Naive B cell (primary cell): ENCODE data around the gene RAP2A. TPM values are rescaled to one million over a fixed set of nuclear protein-coding genes. Genes with fewer than 3 reads are reported as not detected.

ENCODE experiments used
- ATAC-seq, 2 donors: fragments of 150-1000 bp; cut with Tn5 transposase; 2 replicates each; pipeline ENCODE4 v1.10.0; 2021; ENCODE audit warnings: low read depth in 2 of 2, mild to moderate bottlenecking in 2 of 2, moderate library complexity in 2 of 2
- DNase-seq: peaks from one replicate; pipeline ENCODE4 v3.0.0; 2022
- H3K27ac Mint-ChIP-seq, 6 donors: one replicate each; pipeline ENCODE4 v1.8.0; 2020 to 2022; ENCODE audit warnings: mild to moderate bottlenecking in 6 of 6, mixed read lengths in 6 of 6, moderate library complexity in 5 of 6, inconsistent platforms in 2 of 6
- H3K27me3 Mint-ChIP-seq, 3 donors: one replicate each; pipeline ENCODE4 v1.8.0; 2021 to 2022; ENCODE audit warnings: mixed read lengths in 3 of 3, mild to moderate bottlenecking in 1 of 3
- H3K36me3 Mint-ChIP-seq, 2 donors: one replicate each; pipeline ENCODE4 v1.8.0; 2020 to 2022; ENCODE audit warnings: mixed read lengths in 2 of 2, inconsistent platforms in 1 of 2, mild to moderate bottlenecking in 1 of 2
- H3K4me1 Mint-ChIP-seq, 3 donors: one replicate each; pipeline ENCODE4 v1.8.0; 2020 to 2022; ENCODE audit warnings: mixed read lengths in 3 of 3, inconsistent platforms in 1 of 3, mild to moderate bottlenecking in 1 of 3, moderate library complexity in 1 of 3
- H3K4me3 Mint-ChIP-seq, 8 donors: one replicate each; pipeline ENCODE4 v1.8.0; 2020 to 2022; ENCODE audit warnings: mild to moderate bottlenecking in 8 of 8, mixed read lengths in 8 of 8, moderate library complexity in 8 of 8, inconsistent platforms in 2 of 8
- H3K9me3 Mint-ChIP-seq, 7 donors: one replicate each; pipeline ENCODE4 v1.8.0; 2020 to 2022; ENCODE audit warnings: mixed read lengths in 7 of 7, mild to moderate bottlenecking in 5 of 7, inconsistent platforms in 2 of 7, moderate library complexity in 1 of 7
- polyA plus RNA-seq, 6 donors: library from polyadenylated mRNA; unstranded; fragments of 300-500 nt; fragmentation: Illumina TruSeq; gene quantifications; one replicate each; pipeline ENCODE4 v1.2.3, GENCODE V29; 2021; ENCODE audit warnings: low read depth in 6 of 6

RAP2A gene
- polyA plus RNA-seq, 6 donors from 2014 or later, result 1.2 to 2.7 (median 1.7) TPM

DNA sequence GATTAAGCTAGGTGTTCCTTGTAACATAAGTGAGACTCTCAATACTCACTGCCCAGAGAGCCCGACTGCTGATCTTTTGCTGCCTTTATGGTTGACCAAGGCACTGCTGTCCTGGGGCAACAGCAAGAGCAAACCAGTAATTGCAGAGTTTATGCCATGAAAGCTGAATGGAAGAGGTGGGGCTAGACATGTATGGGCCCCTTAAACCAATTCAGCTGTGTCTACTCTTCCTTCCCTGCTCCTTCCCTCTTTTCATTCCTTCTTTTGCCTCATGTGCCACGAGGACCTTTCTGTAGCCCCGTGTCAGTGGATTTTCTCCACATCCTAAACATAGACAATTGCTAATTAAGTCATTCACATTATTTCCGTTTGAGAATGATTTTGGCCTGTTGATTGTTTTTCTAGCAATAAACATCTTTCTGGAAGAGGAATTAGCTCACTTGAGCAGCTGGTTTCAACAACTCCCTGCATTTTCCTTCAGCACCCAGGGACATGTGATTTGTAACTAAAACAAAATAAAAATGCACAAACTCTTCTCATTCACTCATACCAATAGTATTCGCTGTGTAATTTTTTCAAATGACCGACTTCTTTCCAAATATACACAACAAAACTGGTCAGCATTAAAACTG is 40.5 kb downstream of the RAP2A start:
- no peak overlapping the region for H3K27ac Mint-ChIP-seq
- no peak overlapping the region for H3K4me3 Mint-ChIP-seq
- H3K27me3 Mint-ChIP-seq, result peaks cover 0 to 4% (median 3%) of the 10 kb centered on the region in 3 donors
- H3K9me3 Mint-ChIP-seq, result peaks cover 0 to 2% (median 0%) of the 10 kb centered on the region in 7 donors
- H3K36me3 Mint-ChIP-seq, result no peaks in the 10 kb centered on the region
- DNase-seq, result no peak
- ATAC-seq, result no peak
- peaks cover 0 to 2% (median 0%) of the 10 kb centered on the region in 3 donors for H3K4me1 Mint-ChIP-seq

- Mint-ChIP-seq H3K9me3 (peaks cover 0 to 2% (median 0%) of the 10 kb centered on the region in 7 donors), H3K4me1 (peaks cover 0 to 2% (median 0%) of the 10 kb centered on the region in 3 donors), H3K27me3 (peaks cover 0 to 4% (median 3%) of the 10 kb centered on the region in 3 donors), H3K36me3 (no peaks in the 10 kb centered on the region), H3K27ac (no peak overlapping the region), H3K4me3 (no peak overlapping the region)
- no peak for DNase-seq
- no peak for ATAC-seq
Measured at GRCh38 chr13:97475011-97475410, 41.0 kb downstream of the RAP2A start.

DNA sequence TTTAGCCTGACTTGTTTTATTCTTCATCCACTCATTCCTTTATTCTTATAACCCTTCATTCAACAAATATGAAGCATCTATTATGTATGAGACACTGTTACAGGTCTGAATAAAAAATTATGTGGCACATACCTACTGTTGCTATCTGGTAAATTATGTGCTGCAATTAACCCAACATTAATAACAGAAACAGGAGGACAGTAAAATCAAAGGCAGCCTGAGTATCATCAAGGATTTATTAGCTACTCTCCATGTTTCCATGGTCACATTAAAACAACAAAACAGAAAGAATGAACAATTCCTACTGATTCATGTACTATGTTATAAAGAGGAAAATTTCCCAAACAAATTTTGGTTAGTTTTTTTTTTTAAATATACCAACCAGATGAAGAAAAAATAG is 43.9 kb downstream of the RAP2A start:
- no peak for ATAC-seq
- H3K36me3 Mint-ChIP-seq, result no peaks in the 10 kb centered on the region
- H3K4me1 Mint-ChIP-seq, result peaks cover 0 to 2% (median 0%) of the 10 kb centered on the region in 3 donors
- H3K4me3 Mint-ChIP-seq, result no peak overlapping the region
- H3K9me3 Mint-ChIP-seq, result no peaks in the 10 kb centered on the region
- H3K27ac Mint-ChIP-seq, result no peak overlapping the region
- no peak for DNase-seq
- peaks cover 3 to 9% (median 4%) of the 10 kb centered on the region in 3 donors for H3K27me3 Mint-ChIP-seq

DNA sequence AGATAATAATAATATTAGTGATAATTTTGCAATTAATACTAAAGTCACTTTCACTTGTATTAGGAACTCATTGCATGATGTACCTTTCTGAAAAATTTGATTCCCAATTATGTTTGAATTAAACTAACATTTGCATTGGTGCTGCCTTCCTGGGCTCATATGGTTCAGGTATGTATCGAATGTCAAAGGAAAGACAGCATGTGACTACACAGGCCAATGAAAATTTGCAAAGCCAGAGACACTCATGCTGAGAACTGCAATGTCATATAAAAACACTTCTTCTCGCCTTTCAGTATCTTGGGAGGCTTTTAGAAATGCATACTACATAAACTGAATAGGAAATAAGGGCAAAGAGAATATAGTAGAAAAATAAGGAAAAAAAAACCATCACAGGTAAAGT is 44.3 kb downstream of the RAP2A start:
- Mint-ChIP-seq H3K27me3 (peaks cover 3 to 10% (median 8%) of the 10 kb centered on the region in 3 donors), H3K9me3 (no peaks in the 10 kb centered on the region)

GRCh38 chr13:97483465-97483864 is 49.5 kb downstream of the RAP2A start:
- no peak overlapping the region for H3K27ac Mint-ChIP-seq
- peaks cover 0 to 8% (median 6%) of the 10 kb centered on the region in 3 donors for H3K27me3 Mint-ChIP-seq

More for the DNA sequence above, 44.3 kb downstream of the RAP2A start:
- H3K4me1 Mint-ChIP-seq, result no peaks in the 10 kb centered on the region
- H3K27ac Mint-ChIP-seq, result no peak overlapping the region
- DNase-seq, result no peak
- ATAC-seq, result no peak
- H3K4me3 Mint-ChIP-seq, result no peak overlapping the region
- no peaks in the 10 kb centered on the region for H3K36me3 Mint-ChIP-seq

GRCh38 chr13:97484301-97484700 is 50.3 kb downstream of the RAP2A start:
- Mint-ChIP-seq H3K4me3 (no peak overlapping the region), H3K36me3 (no peaks in the 10 kb centered on the region), H3K9me3 (peaks cover 0 to 5% (median 0%) of the 10 kb centered on the region in 7 donors), H3K27ac (no peak overlapping the region), H3K27me3 (peaks cover 0 to 8% (median 6%) of the 10 kb centered on the region in 3 donors), H3K4me1 (no peaks in the 10 kb centered on the region)
- ATAC-seq (no peak), DNase-seq (no peak)

More at GRCh38 chr13:97483465-97483864, 49.5 kb downstream of the RAP2A start:
- ATAC-seq (no peak), DNase-seq (no peak)
- H3K4me3 Mint-ChIP-seq, result no peak overlapping the region
- peaks cover 0 to 5% (median 0%) of the 10 kb centered on the region in 7 donors for H3K9me3 Mint-ChIP-seq
- H3K36me3 Mint-ChIP-seq, result no peaks in the 10 kb centered on the region
- no peaks in the 10 kb centered on the region for H3K4me1 Mint-ChIP-seq

DNA sequence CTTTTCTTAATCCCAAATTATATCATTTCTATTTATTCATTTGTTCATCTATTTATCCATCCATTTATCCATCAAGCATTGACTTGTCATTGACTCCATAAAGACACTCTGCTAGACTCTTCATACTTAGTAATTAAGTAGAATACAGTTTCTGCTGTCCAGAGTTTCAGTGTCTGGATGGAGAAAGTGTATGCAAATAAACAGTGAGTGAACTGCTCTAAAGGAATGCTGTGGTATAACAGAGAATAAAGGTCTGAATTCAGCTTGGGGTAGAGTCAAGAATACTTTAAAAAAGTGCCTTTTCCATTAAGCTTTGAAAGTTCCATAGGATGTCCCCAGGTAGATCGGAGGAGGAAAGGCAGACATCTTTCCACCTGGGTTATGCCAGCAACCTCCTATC is 51.4 kb downstream of the RAP2A start:
- no peaks in the 10 kb centered on the region for H3K4me1 Mint-ChIP-seq
- H3K36me3 Mint-ChIP-seq, result no peaks in the 10 kb centered on the region
- DNase-seq (no peak), ATAC-seq (no peak)
- no peak overlapping the region for H3K4me3 Mint-ChIP-seq
- peaks cover 0 to 9% (median 2%) of the 10 kb centered on the region in 7 donors for H3K9me3 Mint-ChIP-seq
- H3K27me3 Mint-ChIP-seq, result peaks cover 0 to 8% (median 6%) of the 10 kb centered on the region in 3 donors
- no peak overlapping the region for H3K27ac Mint-ChIP-seq

DNA sequence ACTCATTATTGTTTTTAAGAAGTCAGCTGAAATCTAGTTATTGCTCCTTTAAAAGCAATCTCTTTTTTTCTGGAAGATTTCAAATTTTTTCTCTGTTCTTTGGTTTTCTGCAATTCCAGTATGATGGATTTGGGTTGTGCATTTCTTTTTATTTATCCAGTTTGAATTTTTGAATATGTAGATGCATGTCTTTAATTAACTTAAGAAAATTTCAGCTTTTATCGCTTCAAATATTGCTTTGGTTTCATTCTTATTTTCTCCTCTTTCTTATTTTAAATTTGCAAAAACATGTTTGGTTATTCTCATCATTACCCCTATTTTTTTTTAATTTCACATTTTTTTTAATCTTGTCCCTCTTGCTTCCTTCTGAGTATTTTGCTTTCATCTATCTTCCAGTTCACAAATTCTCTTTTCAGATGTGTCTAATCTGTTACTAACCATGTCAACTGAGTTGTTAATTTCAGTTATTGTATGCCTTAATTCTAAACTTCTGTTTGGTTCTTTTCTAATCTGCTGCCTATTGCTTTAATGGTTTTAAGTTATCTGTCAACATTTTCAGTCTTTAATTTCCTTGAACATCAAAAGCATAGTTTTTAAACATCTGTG is 56.8 kb downstream of the RAP2A start:
- H3K9me3 Mint-ChIP-seq, result peaks cover 4 to 26% (median 14%) of the 10 kb centered on the region in 7 donors
- DNase-seq, result no peak
- ATAC-seq, result no peak
- no peak overlapping the region for H3K4me3 Mint-ChIP-seq
- peaks cover 5 to 9% of the 10 kb centered on the region in 2 donors for H3K36me3 Mint-ChIP-seq
- H3K4me1 Mint-ChIP-seq, result no peaks in the 10 kb centered on the region
- H3K27ac Mint-ChIP-seq, result no peak overlapping the region
- H3K27me3 Mint-ChIP-seq, result peaks cover 0 to 16% (median 0%) of the 10 kb centered on the region in 3 donors

DNA sequence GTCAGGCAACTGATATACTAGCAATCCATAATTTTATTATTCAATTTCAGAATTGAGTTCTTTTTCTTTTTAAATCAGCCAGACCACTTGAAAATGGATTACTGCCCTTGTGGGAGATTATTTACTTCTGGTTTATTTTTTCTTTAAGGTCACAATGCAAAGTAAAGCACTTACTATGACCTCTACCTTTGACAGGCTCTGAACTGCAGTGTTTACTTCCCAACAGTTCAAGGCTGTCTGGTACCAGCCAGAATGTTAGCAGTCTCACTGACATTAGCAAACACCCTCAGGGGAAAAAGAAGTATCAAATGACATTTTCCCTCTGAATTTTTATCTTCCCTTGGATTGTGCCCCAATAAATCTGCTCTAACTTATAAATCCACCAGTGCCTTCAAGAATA is 57.5 kb downstream of the RAP2A start:
- no peak for ATAC-seq
- Mint-ChIP-seq H3K27ac (no peak overlapping the region), H3K4me1 (no peaks in the 10 kb centered on the region), H3K36me3 (peaks cover 5 to 9% of the 10 kb centered on the region in 2 donors), H3K9me3 (peaks cover 4 to 26% (median 14%) of the 10 kb centered on the region in 7 donors), H3K4me3 (no peak overlapping the region), H3K27me3 (peaks cover 0 to 16% (median 0%) of the 10 kb centered on the region in 3 donors)
- no peak for DNase-seq

- H3K9me3 Mint-ChIP-seq, result peaks cover 4 to 26% (median 11%) of the 10 kb centered on the region in 7 donors
- no peaks in the 10 kb centered on the region for H3K4me1 Mint-ChIP-seq
- no peak overlapping the region for H3K4me3 Mint-ChIP-seq
- no peak for DNase-seq
- ATAC-seq, result no peak
- H3K36me3 Mint-ChIP-seq, result peaks cover 5 to 9% of the 10 kb centered on the region in 2 donors
- H3K27ac Mint-ChIP-seq, result no peak overlapping the region
- peaks cover 0 to 16% (median 6%) of the 10 kb centered on the region in 3 donors for H3K27me3 Mint-ChIP-seq
Measured at GRCh38 chr13:97492257-97492656, 58.3 kb downstream of the RAP2A start.

- Mint-ChIP-seq H3K36me3 (peaks cover 5 to 9% of the 10 kb centered on the region in 2 donors), H3K4me3 (no peak overlapping the region), H3K4me1 (no peaks in the 10 kb centered on the region)
Measured at GRCh38 chr13:97492684-97493371, 58.9 kb downstream of the RAP2A start.

GRCh38 chr13:97493456-97493855 is 59.5 kb downstream of the RAP2A start:
- H3K4me3 Mint-ChIP-seq, result no peak overlapping the region
- DNase-seq, result no peak
- H3K27me3 Mint-ChIP-seq, result peaks cover 7 to 21% (median 14%) of the 10 kb centered on the region in 3 donors
- peaks cover 5 to 9% of the 10 kb centered on the region in 2 donors for H3K36me3 Mint-ChIP-seq
- peaks cover 4 to 26% (median 11%) of the 10 kb centered on the region in 7 donors for H3K9me3 Mint-ChIP-seq
- H3K4me1 Mint-ChIP-seq, result no peaks in the 10 kb centered on the region
- no peak overlapping the region for H3K27ac Mint-ChIP-seq
- ATAC-seq, result no peak

More at GRCh38 chr13:97492684-97493371, 58.9 kb downstream of the RAP2A start:
- H3K27ac Mint-ChIP-seq, result no peak overlapping the region
- peaks cover 4 to 26% (median 11%) of the 10 kb centered on the region in 7 donors for H3K9me3 Mint-ChIP-seq
- ATAC-seq (no peak), DNase-seq (no peak)
- H3K27me3 Mint-ChIP-seq, result peaks cover 1 to 18% (median 11%) of the 10 kb centered on the region in 3 donors

GRCh38 chr13:97495678-97496077 is 61.7 kb downstream of the RAP2A start:
- no peak for ATAC-seq
- H3K36me3 Mint-ChIP-seq, result peaks cover 5 to 8% of the 10 kb centered on the region in 2 donors

More at GRCh38 chr13:97495678-97496077, 61.7 kb downstream of the RAP2A start:
- no peak overlapping the region for H3K27ac Mint-ChIP-seq
- H3K27me3 Mint-ChIP-seq, result peaks cover 7 to 21% (median 14%) of the 10 kb centered on the region in 3 donors
- no peak overlapping the region for H3K4me3 Mint-ChIP-seq
- H3K9me3 Mint-ChIP-seq, result peaks cover 4 to 19% (median 9%) of the 10 kb centered on the region in 7 donors
- no peak for DNase-seq
- no peaks in the 10 kb centered on the region for H3K4me1 Mint-ChIP-seq
